ENCODE measurements around the gene PRKAR1B. TPM values are rescaled to one million over a fixed set of nuclear protein-coding genes. Genes with fewer than 3 reads are reported as not detected.

The PRKAR1B gene
- total RNA-seq, 2 donors from 2014 or later, result 15.6 to 18.4 TPM

DNA sequence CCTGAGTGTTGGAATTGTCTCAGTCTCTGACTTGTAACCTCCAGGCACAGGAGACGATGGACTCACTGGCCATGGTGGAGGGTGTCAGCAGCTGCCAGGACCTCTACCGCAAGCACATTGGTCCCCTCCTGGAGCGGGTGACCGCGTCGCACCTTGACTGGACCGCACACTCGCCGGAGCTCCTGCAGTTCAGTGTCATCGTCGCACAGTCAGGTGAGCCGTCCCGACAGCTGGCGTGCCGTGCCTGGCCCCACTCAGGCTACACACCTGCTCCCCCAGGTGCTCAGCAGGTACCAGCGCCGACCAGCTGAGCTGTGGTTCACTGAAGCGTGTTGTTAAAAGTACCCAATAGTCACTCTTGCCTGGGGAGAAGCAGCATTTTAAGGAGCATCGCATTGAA is 36.7 kb upstream of the PRKAR1B start:
- peaks cover 37% of the 10 kb centered on the region for H3K36me3 ChIP-seq
- ATAC-seq (ENCODE audit: insufficient number of reproducible peaks, low FRiP score, low read depth), result no peak

DNA sequence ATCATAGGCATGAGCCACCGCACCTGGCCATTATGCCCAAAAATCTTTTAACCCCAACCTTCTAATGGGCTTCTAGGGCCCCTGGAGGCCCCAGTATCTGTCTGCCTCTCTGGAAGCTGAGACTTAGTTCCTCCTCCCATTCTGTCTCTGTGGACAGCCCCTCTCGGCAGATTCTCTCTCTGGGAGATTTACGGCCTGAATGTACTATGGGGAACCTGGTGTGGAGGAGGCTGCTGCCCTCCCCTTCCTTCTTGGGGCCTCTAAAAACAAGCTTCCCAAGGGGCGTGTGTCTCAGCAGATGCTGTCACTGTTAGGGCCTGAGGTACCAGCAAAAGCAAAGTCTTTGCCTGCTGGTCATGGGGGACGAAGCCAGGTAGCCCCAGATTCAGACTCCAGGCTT is 35.8 kb upstream of the PRKAR1B start:
- ATAC-seq (ENCODE audit: insufficient number of reproducible peaks, low FRiP score, low read depth) (no peak), DNase-seq (ENCODE audit: low spot score) (no peak)
- Histone ChIP-seq H3K4me3 (no peak overlapping the region), H3K27me3 (replicated peaks; ENCODE audit: insufficient read depth) (no peaks in the 10 kb centered on the region), H3K27ac (no peak overlapping the region), H3K36me3 (peaks cover 39% of the 10 kb centered on the region), H3K9me3 (no peaks in the 10 kb centered on the region), H3K4me1 (ENCODE audit: control insufficient read depth in 1 of 2, low read depth in 2 of 2) (no peaks in the 10 kb centered on the region)
- TF ChIP-seq, protein P1, sequence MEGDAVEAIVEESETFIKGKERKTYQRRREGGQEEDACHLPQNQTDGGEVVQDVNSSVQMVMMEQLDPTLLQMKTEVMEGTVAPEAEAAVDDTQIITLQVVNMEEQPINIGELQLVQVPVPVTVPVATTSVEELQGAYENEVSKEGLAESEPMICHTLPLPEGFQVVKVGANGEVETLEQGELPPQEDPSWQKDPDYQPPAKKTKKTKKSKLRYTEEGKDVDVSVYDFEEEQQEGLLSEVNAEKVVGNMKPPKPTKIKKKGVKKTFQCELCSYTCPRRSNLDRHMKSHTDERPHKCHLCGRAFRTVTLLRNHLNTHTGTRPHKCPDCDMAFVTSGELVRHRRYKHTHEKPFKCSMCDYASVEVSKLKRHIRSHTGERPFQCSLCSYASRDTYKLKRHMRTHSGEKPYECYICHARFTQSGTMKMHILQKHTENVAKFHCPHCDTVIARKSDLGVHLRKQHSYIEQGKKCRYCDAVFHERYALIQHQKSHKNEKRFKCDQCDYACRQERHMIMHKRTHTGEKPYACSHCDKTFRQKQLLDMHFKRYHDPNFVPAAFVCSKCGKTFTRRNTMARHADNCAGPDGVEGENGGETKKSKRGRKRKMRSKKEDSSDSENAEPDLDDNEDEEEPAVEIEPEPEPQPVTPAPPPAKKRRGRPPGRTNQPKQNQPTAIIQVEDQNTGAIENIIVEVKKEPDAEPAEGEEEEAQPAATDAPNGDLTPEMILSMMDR (IDR thresholded peaks at IDR 0.05), result no peak

More for the DNA sequence above, 36.7 kb upstream of the PRKAR1B start:
- Histone ChIP-seq H3K4me1 (ENCODE audit: control insufficient read depth in 1 of 2, low read depth in 2 of 2) (no peaks in the 10 kb centered on the region), H3K27ac (no peak overlapping the region), H3K4me3 (no peak overlapping the region), H3K9me3 (no peaks in the 10 kb centered on the region), H3K27me3 (replicated peaks; ENCODE audit: insufficient read depth) (no peaks in the 10 kb centered on the region)
- TF ChIP-seq, protein P1 (IDR thresholded peaks at IDR 0.05), result no peak
- no peak for DNase-seq (ENCODE audit: low spot score)

DNA sequence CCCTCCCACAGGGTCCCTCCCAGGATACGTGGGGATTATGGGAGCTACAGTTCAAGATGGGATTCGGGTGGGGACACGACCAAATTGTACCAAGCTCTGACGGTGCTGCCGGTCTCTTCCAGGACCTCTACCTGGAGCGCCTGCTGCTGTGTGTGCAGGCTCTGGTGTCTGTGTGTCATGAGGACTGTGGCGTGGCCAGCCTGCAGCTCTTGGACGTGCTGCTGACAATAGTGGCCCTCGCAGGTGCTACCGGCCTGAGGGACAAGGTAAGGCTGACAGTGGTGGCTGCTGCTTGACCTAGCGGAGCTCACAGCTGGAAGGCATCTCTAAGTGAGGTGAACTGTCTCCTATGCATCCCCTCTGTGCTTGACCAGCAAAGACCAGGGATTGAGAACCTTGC is 34.5 kb upstream of the PRKAR1B start:
- no peak for DNase-seq (ENCODE audit: low spot score)
- H3K36me3 ChIP-seq, result peaks cover 51% of the 10 kb centered on the region

DNA sequence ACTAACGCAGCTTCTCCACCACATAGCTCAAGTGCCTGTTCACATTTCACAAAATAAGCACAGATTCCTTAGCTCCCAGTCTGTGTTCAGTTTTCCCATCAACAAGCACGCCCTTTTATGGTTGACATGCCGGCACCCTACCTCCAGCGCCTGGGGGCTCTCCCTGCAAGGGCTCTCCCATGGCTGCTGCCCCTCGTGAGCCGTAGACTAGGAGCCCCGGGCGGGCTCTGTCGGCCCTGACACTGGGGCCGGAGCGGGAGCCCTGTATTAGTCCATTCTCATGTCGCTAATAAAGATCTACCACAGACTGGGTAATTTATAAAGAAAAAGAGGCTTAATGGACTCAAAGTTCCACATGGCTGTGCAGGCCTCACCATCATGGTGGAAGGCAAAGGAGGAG is 34.0 kb upstream of the PRKAR1B start:
- H3K27ac ChIP-seq, result no peak overlapping the region
- no peaks in the 10 kb centered on the region for H3K4me1 ChIP-seq (ENCODE audit: control insufficient read depth in 1 of 2, low read depth in 2 of 2)
- H3K9me3 ChIP-seq, result no peaks in the 10 kb centered on the region
- TF ChIP-seq, protein P1 (IDR thresholded peaks at IDR 0.05), result no peak
- peaks cover 56% of the 10 kb centered on the region for H3K36me3 ChIP-seq
- H3K4me3 ChIP-seq, result no peak overlapping the region
- no peaks in the 10 kb centered on the region for H3K27me3 ChIP-seq (replicated peaks; ENCODE audit: insufficient read depth)
- DNase-seq (ENCODE audit: low spot score) (no peak), ATAC-seq (ENCODE audit: insufficient number of reproducible peaks, low FRiP score, low read depth) (no peak)

More for the DNA sequence above, 34.5 kb upstream of the PRKAR1B start:
- H3K4me1 ChIP-seq (ENCODE audit: control insufficient read depth in 1 of 2, low read depth in 2 of 2), result no peaks in the 10 kb centered on the region
- TF ChIP-seq, protein P1 (IDR thresholded peaks at IDR 0.05), result no peak
- no peak overlapping the region for H3K4me3 ChIP-seq
- no peak for ATAC-seq (ENCODE audit: insufficient number of reproducible peaks, low FRiP score, low read depth)
- H3K27ac ChIP-seq, result no peak overlapping the region
- no peaks in the 10 kb centered on the region for H3K9me3 ChIP-seq
- H3K27me3 ChIP-seq (replicated peaks; ENCODE audit: insufficient read depth), result no peaks in the 10 kb centered on the region

DNA sequence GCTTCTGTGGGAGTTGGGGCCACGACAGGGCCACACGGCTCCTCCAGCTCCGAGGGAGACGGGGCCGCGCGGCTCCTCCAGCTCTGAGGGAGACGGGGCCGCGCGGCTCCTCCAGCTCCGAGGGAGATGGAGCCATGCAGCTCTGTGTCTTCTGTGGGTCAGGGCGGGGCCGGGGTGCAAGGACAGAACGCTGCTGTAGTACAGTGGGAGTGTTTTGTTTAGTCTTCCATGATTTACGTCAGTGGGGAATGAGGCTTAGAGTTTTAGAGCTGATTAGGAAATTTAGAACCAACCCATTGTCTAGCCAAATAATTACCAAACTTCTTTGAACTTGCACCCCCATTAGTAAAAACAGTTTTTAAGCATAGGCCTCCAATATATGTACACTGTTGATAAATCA is 32.9 kb upstream of the PRKAR1B start:
- Histone ChIP-seq H3K4me1 (ENCODE audit: control insufficient read depth in 1 of 2, low read depth in 2 of 2) (no peaks in the 10 kb centered on the region), H3K27me3 (replicated peaks; ENCODE audit: insufficient read depth) (no peaks in the 10 kb centered on the region), H3K4me3 (no peak overlapping the region), H3K9me3 (no peaks in the 10 kb centered on the region), H3K27ac (no peak overlapping the region), H3K36me3 (peaks cover 56% of the 10 kb centered on the region)
- ATAC-seq (ENCODE audit: insufficient number of reproducible peaks, low FRiP score, low read depth) (no peak), DNase-seq (ENCODE audit: low spot score) (no peak)
- TF ChIP-seq, protein P1 (IDR thresholded peaks at IDR 0.05), result no peak

Data from thoracic aorta (tissue), 2 donors.